ENCODE data around the gene LRRC56. TPM values are rescaled to one million over a fixed set of nuclear protein-coding genes. Genes with fewer than 3 reads are reported as not detected.

The LRRC56 gene
- total RNA-seq, 4 donors from 2014 or later: 1.7 to 2.4 (median 2.1) TPM

- peak overlapping the region; percentile 100 for H3K27ac ChIP-seq
- H3K27me3 ChIP-seq: no peaks in the 10 kb centered on the region
- H3K36me3 ChIP-seq: peaks cover 6% of the 10 kb centered on the region
- H3K4me3 ChIP-seq: peak overlapping the region; percentile 83
- 0% methylated on average over 20 of the region's 71 CpGs for whole genome bisulfite sequencing
- DNase-seq (ENCODE audit: low spot score in 2 of 2): peak; percentile 98 to 99
- peaks cover 47% of the 10 kb centered on the region for H3K4me1 ChIP-seq
- TF ChIP-seq POLR2AphosphoS5 (IDR thresholded peaks at IDR 0.05): peak in 2 of 3 donors; percentile 26 to 62
- no peak for TF ChIP-seq CTCF (IDR thresholded peaks at IDR 0.05)
- TF ChIP-seq EP300 (IDR thresholded peaks at IDR 0.05): no peak
- peak; percentile 6 to 62 for TF ChIP-seq POLR2A (IDR thresholded peaks at IDR 0.05)
- no peaks in the 10 kb centered on the region for H3K9me3 ChIP-seq
These were observed 30.9 kb upstream of the LRRC56 start for GRCh38 chr11:506238-506994.

GRCh38 chr11:506995-507726, 30.2 kb upstream of the LRRC56 start, which contains the start of gene RNH1:
Gene RNH1 (minus strand): TSS chr11:507242. CDS start chr11:502162, 5,080 bp downstream.
- Histone ChIP-seq H3K9me3 (no peaks in the 10 kb centered on the region), H3K27me3 (no peaks in the 10 kb centered on the region), H3K4me1 (peaks cover 47% of the 10 kb centered on the region), H3K27ac (peak within 1 kb of the TSS; percentile 100), H3K36me3 (peaks cover 3% of the 10 kb centered on the region), H3K4me3 (peak within 1 kb of the TSS; percentile 83)
- peak; percentile 99 for DNase-seq (ENCODE audit: low spot score in 2 of 2)
- TF ChIP-seq POLR2A (IDR thresholded peaks at IDR 0.05) (no peak), EP300 (IDR thresholded peaks at IDR 0.05) (no peak), POLR2AphosphoS5 (IDR thresholded peaks at IDR 0.05) (peak; percentile 52 to 89 (median 88)), CTCF (IDR thresholded peaks at IDR 0.05) (no peak)
- WGBS: 0% methylated on average over 16 of the region's 93 CpGs

- TF ChIP-seq EP300 (IDR thresholded peaks at IDR 0.05) (no peak), POLR2AphosphoS5 (IDR thresholded peaks at IDR 0.05) (no peak), CTCF (IDR thresholded peaks at IDR 0.05) (no peak), POLR2A (IDR thresholded peaks at IDR 0.05) (no peak)
- H3K4me1 ChIP-seq: peaks cover 42% of the 10 kb centered on the region
- H3K27ac ChIP-seq: peak overlapping the region; percentile 100
- H3K4me3 ChIP-seq: peak overlapping the region; percentile 83
- peaks cover 9% of the 10 kb centered on the region for H3K36me3 ChIP-seq
- WGBS: 62% methylated on average over 30 of the region's 45 CpGs
- no peaks in the 10 kb centered on the region for H3K27me3 ChIP-seq
- peak in 1 of 2 donors; percentile 69 for DNase-seq (ENCODE audit: low spot score in 2 of 2)
- H3K9me3 ChIP-seq: no peaks in the 10 kb centered on the region
These were observed 29.4 kb upstream of the LRRC56 start for GRCh38 chr11:507727-508515.

- Histone ChIP-seq H3K36me3 (peaks cover 10% of the 10 kb centered on the region), H3K4me1 (peaks cover 32% of the 10 kb centered on the region)
- WGBS: 91% methylated on average over 5 of the region's 5 CpGs
These were observed 28.4 kb upstream of the LRRC56 start for GRCh38 chr11:508956-509355.

More at GRCh38 chr11:508956-509355, 28.4 kb upstream of the LRRC56 start:
- no peaks in the 10 kb centered on the region for H3K9me3 ChIP-seq
- no peak for DNase-seq (ENCODE audit: low spot score in 2 of 2)
- H3K4me3 ChIP-seq: no peak overlapping the region
- H3K27ac ChIP-seq: no peak overlapping the region
- TF ChIP-seq POLR2A (IDR thresholded peaks at IDR 0.05) (no peak), POLR2AphosphoS5 (IDR thresholded peaks at IDR 0.05) (no peak), CTCF (IDR thresholded peaks at IDR 0.05) (no peak), EP300 (IDR thresholded peaks at IDR 0.05) (no peak)
- H3K27me3 ChIP-seq: no peaks in the 10 kb centered on the region

All from suprapubic skin (tissue), 4 donors.